ELR (cell line): ENCODE measurements around the gene AKT3.
"Not testable (repeated sequence)": the region's sequence is repeated elsewhere in the genome, so short reads cannot be mapped to it uniquely, and the experiment has no call there.

Source experiments
- DNase-seq: peaks from one replicate; pipeline ENCODE4 v3.0.0-alpha.2; 2015; ENCODE audit warnings: low read depth

The AKT3 gene

DNA sequence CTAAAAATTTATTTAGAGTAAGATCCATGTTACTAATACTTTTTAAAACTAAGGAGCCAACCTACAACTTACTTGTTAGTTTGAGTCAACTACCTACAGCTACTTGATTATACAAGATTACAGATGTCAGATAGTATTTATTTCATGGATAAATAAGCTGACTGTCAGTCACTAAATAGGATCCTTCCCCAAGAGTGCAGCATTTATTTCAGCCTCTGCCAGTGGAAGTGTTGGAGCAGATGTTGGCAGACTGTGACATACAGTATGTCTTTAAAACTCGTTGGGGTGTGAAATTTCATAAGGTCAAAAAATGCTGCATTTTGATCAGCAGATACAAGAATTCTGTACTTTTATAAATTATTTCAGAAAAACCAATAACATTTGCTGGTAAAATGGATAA, 156.2 kb downstream of the AKT3 start:
- no peak for DNase-seq

DNA sequence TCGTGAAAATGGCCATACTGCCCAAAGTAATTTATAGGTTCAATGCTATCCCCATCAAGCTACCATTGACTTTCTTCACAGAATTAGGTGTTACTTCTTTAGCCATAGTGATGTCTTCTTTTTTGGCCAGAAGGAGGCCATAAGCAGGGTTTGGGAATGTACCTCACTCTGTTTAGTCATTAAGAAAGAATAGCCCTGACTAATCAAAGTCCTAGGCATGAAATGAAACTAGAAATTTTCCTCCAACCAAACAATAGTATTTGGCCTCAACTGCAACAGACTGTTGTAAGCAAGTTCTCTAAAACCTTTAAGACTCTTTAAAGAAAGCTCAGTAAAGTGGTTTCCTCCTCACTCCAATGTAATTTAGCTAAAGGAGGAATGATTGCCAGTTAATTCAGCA, 163.9 kb downstream of the AKT3 start:
- DNase-seq = peak; percentile 15

- no peak for DNase-seq
Observed at GRCh38 chr1:243680860-243681259, 169.2 kb downstream of the AKT3 start.

- no peak for DNase-seq
Observed at GRCh38 chr1:243672539-243673074, 177.4 kb downstream of the AKT3 start.

- DNase-seq = no peak
Observed at GRCh38 chr1:243667591-243667990, 182.5 kb downstream of the AKT3 start.

GRCh38 chr1:243667133-243667532, 182.9 kb downstream of the AKT3 start:
- no peak for DNase-seq

DNA sequence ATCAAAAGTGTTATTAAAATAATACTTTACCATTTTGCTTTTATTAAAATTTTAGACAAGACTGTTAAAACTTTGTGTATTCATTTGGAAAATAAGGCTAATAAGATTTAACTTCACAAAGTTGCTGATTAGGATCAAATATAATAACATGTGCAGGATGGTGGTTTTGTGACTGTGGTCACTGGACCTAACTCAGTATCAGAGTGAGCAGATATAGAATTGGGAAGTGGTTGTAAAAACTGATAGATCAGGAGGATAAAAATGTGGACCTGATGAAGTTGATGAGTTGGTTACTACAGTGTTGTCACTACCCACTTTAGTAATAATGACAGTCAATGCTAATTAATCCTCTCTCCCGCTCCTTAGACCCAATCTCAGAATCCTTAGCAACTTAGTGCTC, 186.4 kb downstream of the AKT3 start:
- no peak for DNase-seq

DNA sequence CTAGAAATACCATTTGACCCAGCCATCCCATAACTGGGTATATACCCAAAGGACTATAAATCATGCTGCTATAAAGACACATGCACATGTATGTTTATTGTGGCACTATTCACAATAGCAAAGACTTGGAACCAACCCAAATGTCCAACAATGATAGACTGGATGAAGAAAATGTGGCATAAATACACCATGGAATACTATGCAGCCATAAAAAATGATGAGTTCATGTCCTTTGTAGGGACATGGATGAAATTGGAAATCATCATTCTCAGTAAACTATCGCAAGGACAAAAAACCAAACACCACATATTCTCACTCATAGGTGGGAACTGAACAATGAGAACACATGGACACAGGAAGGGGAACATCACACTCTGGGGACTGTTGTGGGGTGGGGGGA, 187.9 kb downstream of the AKT3 start:
- DNase-seq = not testable (repeated sequence)

DNA sequence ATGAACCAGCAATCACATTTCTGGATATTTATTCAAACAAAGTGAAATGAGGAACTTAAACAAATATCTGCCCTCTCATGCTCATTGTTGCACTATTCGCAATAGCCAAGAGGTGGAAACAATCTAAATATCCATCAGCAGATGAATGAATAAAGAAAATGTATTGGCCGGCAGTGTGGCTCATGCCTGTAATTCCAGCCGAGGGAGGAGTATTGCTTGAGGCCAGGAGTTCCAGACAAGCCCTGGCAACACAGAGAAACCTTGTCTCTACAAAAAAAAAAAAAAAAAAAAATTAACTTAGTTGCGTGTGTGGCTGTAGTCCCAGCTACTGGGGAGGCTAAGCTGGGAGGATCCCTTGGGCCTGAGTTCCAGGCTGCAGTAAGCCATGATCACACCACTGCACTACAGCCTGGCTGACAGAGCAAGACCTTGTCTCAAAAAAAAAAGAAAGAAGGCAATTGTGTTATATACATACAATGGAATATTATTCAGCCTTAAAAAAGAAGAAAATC, 191.4 kb downstream of the AKT3 start:
- no peak for DNase-seq

DNA sequence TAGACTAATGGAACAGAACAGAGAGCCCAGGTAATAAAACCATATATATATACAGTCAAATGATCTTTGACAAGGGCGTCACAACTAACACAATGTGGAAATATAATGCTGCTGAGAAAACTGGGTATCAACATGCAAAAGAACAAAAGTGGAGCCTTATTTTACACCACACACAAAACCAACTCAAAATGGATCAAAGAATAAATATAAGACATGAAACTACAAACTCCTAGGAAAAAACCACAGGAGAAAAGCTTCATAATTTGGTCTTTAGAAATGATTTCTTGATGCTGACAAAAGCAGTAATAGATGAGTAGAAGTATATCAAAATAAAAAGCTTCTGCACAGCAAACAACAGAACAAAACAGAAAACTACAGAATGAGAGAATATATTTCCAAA, 192.2 kb downstream of the AKT3 start:
- no peak for DNase-seq

DNA sequence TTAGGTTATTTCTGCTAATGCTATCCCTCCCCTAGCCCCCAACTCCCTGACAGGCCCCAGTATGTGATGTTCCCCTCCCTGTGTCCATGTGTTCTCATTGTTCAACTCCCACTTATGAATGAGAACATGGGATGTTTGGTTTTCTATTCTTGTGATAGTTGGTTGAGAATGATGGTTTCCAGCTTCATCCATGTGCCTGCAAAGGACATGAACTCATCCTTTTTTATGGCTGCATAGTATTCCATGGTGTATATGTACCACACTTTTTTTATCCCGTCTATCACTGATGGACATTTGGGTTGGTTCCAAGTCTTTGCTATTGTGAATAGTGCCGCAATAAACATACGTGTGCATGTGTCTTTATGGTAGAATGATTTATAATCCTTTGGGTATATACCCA, 200.5 kb downstream of the AKT3 start:
- DNase-seq = not testable (repeated sequence)

DNA sequence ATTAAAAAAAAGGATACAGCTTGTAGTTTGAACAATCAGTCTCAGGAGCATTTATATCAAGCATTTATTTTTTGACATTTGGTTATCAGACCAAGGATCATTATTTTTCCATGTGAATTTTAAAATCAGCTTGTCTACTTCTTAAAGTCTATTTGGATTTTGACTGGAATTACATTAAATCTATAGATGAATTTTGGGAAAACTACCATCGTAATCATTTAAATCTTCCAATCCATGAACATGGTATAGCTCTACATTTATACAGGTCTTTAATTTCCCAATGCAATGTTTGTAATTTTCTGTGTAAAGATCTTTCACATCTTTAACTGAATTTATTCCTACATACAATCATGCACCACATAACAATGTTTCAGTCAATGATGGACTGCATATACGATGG, 203.2 kb downstream of the AKT3 start:
- no peak for DNase-seq

- DNase-seq = no peak
Observed at GRCh38 chr1:243645281-243645680, 204.8 kb downstream of the AKT3 start.

GRCh38 chr1:243642936-243643335, 207.1 kb downstream of the AKT3 start:
- peak; percentile 55 for DNase-seq

DNA sequence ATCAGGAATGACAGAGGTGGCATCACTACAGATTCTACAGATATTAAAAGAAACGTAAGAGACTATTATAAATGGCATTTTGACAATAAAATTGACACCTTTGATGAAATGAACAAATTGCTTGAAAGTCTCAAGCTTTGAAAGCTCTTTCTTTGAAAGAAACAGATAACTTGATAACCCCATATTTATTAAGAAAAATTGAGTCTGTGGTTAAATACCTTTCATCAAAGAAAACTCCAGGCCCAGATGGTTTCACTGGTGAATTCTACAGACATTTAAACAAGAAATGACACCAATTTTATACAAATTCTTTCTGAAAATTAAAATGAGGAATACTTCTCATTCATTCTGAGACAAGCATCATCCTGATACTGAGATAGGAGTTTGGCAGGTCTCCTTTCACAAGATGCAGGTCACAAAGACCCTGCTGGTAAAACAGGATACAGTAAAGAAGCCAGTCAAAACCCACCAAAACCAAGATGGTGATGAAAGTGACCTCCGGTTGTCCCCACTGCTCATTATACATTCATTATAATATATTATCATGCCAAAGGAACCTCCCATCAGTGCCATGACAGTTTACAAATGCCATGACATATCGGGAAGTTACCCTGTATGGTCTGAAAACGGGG, 210.9 kb downstream of the AKT3 start:
- no peak for DNase-seq

- no peak for DNase-seq
Observed at GRCh38 chr1:243638186-243638585, 211.9 kb downstream of the AKT3 start.

GRCh38 chr1:243628476-243628907, 221.6 kb downstream of the AKT3 start:
- peak; percentile 8 for DNase-seq

GRCh38 chr1:243623841-243624240, 226.2 kb downstream of the AKT3 start:
- peak; percentile 90 for DNase-seq

DNA sequence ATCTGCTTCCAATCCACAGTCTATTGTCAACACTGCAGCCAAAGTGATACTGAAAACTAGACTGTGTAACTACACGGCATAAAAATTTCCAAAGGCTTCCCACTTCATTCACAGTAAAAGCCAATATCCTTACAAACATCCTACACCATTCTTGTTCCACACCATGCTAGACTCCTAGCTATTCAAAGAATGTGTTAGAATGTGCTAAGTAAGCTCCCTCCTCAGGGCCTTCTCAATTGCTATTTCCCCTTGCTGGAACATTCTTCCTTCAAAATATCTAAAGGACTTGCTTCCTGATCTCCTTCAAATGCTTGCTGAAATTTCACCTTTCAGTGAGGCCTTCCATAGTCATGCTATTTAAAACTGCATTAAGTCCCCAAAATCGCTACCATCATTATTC, 228.1 kb downstream of the AKT3 start:
- no peak for DNase-seq

- DNase-seq = peak; percentile 36
Observed at GRCh38 chr1:243620096-243620495, 229.9 kb downstream of the AKT3 start.

DNA sequence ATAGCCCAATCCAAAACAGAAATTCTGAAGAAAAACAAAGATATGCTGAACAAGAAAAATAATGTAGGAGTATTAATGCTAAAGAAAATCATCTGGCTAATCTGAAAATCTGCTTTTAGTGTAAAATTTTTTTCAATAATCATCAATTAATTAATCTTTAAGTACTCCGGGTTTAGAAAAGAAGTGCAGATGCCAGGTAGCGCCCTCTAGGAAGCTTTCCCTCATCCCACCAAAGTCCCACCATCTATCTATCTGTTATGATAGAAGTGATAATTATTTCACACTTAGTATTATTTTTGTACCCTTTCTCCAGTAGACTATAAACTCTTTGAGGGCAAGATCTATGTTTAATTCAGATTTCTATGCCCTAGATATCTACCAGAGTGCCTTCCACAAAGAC, 240.3 kb downstream of the AKT3 start:
- no peak for DNase-seq

DNA sequence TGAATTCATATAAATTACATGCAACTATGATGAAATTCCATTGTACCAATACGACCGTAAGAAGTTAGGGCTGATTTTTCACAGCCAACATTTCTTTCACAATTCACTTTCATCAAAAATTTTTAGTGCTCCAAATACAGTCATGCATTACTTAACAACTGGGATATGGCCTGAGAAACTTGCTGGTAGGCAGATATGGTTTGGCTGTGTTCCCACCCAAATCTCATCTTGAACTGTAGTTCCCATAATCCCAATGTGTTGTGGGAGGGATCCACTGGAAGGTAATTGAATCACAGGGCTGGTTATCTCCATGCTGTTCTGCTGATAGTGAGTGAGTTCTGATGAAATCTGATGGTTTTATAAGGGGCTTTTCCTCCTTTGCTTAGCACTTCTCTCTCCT, 244.4 kb downstream of the AKT3 start:
- DNase-seq = no peak

DNA sequence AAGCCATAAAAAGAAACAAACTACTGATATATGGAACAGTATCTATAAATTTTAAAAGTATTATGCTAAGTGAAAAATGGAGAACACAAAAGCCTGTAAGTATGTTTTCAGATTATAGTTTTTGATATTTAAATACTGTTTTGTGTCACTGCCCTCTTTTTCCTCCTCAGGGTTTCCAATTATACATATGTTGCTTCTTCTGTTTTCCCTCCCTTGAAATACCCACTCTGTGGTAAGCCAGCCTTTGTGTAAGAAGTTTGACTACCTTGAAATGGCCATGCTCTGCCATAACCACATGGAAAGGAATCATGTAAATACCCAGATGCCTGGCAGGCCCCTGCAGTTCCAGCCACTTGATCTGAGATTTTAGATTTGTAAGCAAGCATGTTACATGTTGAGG, 248.3 kb downstream of the AKT3 start:
- no peak for DNase-seq

DNA sequence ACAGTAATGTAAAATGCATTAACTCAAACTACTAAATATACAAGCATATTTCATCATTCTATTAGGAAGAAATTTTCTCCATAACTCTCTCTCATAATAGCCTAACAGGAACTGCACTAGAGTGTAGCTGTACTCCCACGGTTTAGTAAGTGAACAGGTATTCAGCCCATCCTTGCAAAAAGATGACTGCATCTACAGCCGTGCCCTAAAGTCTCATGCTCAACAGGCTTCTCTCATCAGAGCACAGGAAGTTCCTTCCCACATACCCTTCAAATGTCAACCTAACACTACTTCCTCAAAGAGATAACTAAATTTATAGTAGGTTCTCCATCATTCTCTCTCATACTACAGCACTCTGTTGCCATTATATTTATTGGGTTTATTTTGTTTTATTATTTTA, 251.6 kb downstream of the AKT3 start:
- DNase-seq = peak; percentile 94
